ENCODE results near the gene CRTAC1. TPM values are rescaled to one million over a fixed set of nuclear protein-coding genes. Genes with fewer than 3 reads are reported as not detected.

CRTAC1 gene
- total RNA-seq, 1 experiment from 2014 or later: not detected

- no peak for DNase-seq (ENCODE audit: extremely low read depth, low read depth)
These were observed 104.4 kb downstream of the CRTAC1 start for GRCh38 chr10:97926055-97926454.

- no peak for DNase-seq (ENCODE audit: extremely low read depth, low read depth)
These were observed 105.0 kb downstream of the CRTAC1 start for GRCh38 chr10:97925308-97925938.

GRCh38 chr10:97924678-97925077, 105.7 kb downstream of the CRTAC1 start:
- no peak for DNase-seq (ENCODE audit: extremely low read depth, low read depth)

- DNase-seq (ENCODE audit: extremely low read depth, low read depth): no peak
These were observed 106.9 kb downstream of the CRTAC1 start for GRCh38 chr10:97923476-97923875.

- no peak for DNase-seq (ENCODE audit: extremely low read depth, low read depth)
These were observed 107.4 kb downstream of the CRTAC1 start for GRCh38 chr10:97923057-97923456.

- no peak for DNase-seq (ENCODE audit: extremely low read depth, low read depth)
These were observed 108.2 kb downstream of the CRTAC1 start for GRCh38 chr10:97922022-97922758.

GRCh38 chr10:97921581-97922021, 108.8 kb downstream of the CRTAC1 start:
- DNase-seq (ENCODE audit: extremely low read depth, low read depth): no peak

GRCh38 chr10:97920865-97921264, 109.6 kb downstream of the CRTAC1 start:
- DNase-seq (ENCODE audit: extremely low read depth, low read depth): no peak

GRCh38 chr10:97919012-97919411, 111.4 kb downstream of the CRTAC1 start:
- DNase-seq (ENCODE audit: extremely low read depth, low read depth): no peak

- DNase-seq (ENCODE audit: extremely low read depth, low read depth): no peak
These were observed 113.8 kb downstream of the CRTAC1 start for GRCh38 chr10:97916586-97916985.

- DNase-seq (ENCODE audit: extremely low read depth, low read depth): no peak
These were observed 114.9 kb downstream of the CRTAC1 start for GRCh38 chr10:97915346-97916131.

- DNase-seq (ENCODE audit: extremely low read depth, low read depth): peak; percentile 66
These were observed 115.6 kb downstream of the CRTAC1 start for GRCh38 chr10:97914837-97915211.

GRCh38 chr10:97914171-97914836, 116.1 kb downstream of the CRTAC1 start:
- no peak for DNase-seq (ENCODE audit: extremely low read depth, low read depth)

GRCh38 chr10:97913614-97914013, 116.8 kb downstream of the CRTAC1 start:
- no peak for DNase-seq (ENCODE audit: extremely low read depth, low read depth)

- no peak for DNase-seq (ENCODE audit: extremely low read depth, low read depth)
These were observed 117.2 kb downstream of the CRTAC1 start for GRCh38 chr10:97913193-97913592.

- no peak for DNase-seq (ENCODE audit: extremely low read depth, low read depth)
These were observed 119.2 kb downstream of the CRTAC1 start for GRCh38 chr10:97911217-97911616.

- no peak for DNase-seq (ENCODE audit: extremely low read depth, low read depth)
These were observed 119.8 kb downstream of the CRTAC1 start for GRCh38 chr10:97910661-97911060.

GRCh38 chr10:97907830-97908229, 122.6 kb downstream of the CRTAC1 start:
- DNase-seq (ENCODE audit: extremely low read depth, low read depth): no peak

- DNase-seq (ENCODE audit: extremely low read depth, low read depth): no peak
These were observed 123.2 kb downstream of the CRTAC1 start for GRCh38 chr10:97907211-97907610.

GRCh38 chr10:97905276-97905675, 125.1 kb downstream of the CRTAC1 start:
- DNase-seq (ENCODE audit: extremely low read depth, low read depth): no peak

GRCh38 chr10:97904576-97904975, 125.8 kb downstream of the CRTAC1 start:
- no peak for DNase-seq (ENCODE audit: extremely low read depth, low read depth)
